ENCODE measurements around the gene EREG. TPM values are rescaled to one million over a fixed set of nuclear protein-coding genes. Genes with fewer than 3 reads are reported as not detected.

The EREG gene
- total and polyA plus RNA-seq, 2 experiments from 2014 or later, result not detected

- DNase-seq (ENCODE audit: low read depth in 1 of 2, low spot score in 1 of 2), result no peak
Observed at GRCh38 chr4:74385386-74385785, 20.4 kb downstream of the EREG start.

GRCh38 chr4:74386159-74386558 is 21.2 kb downstream of the EREG start:
- Histone ChIP-seq H3K4me1 (ENCODE audit: low read depth) (no peaks in the 10 kb centered on the region), H3K9me3 (ENCODE audit: low read depth) (no peaks in the 10 kb centered on the region), H3K27ac (no peak overlapping the region), H3K36me3 (no peaks in the 10 kb centered on the region), H3K27me3 (peaks cover 14% of the 10 kb centered on the region), H3K4me3 (no peak overlapping the region)
- no peak for DNase-seq (ENCODE audit: low read depth in 1 of 2, low spot score in 1 of 2)
- no peak for TF ChIP-seq CTCF (IDR thresholded peaks at IDR 0.05; ENCODE audit: low read depth, low read length)

More at GRCh38 chr4:74385386-74385785, 20.4 kb downstream of the EREG start:
- no peaks in the 10 kb centered on the region for H3K9me3 ChIP-seq (ENCODE audit: low read depth)
- H3K36me3 ChIP-seq, result no peaks in the 10 kb centered on the region
- no peaks in the 10 kb centered on the region for H3K4me1 ChIP-seq (ENCODE audit: low read depth)
- peaks cover 9% of the 10 kb centered on the region for H3K27me3 ChIP-seq
- no peak overlapping the region for H3K27ac ChIP-seq
- no peak for TF ChIP-seq CTCF (IDR thresholded peaks at IDR 0.05; ENCODE audit: low read depth, low read length)
- H3K4me3 ChIP-seq, result no peak overlapping the region

GRCh38 chr4:74387790-74388189 is 22.8 kb downstream of the EREG start:
- Histone ChIP-seq H3K27me3 (peaks cover 14% of the 10 kb centered on the region), H3K4me1 (ENCODE audit: low read depth) (no peaks in the 10 kb centered on the region), H3K36me3 (no peaks in the 10 kb centered on the region), H3K27ac (no peak overlapping the region), H3K4me3 (no peak overlapping the region), H3K9me3 (ENCODE audit: low read depth) (no peaks in the 10 kb centered on the region)
- no peak for DNase-seq (ENCODE audit: low read depth in 1 of 2, low spot score in 1 of 2)
- no peak for TF ChIP-seq CTCF (IDR thresholded peaks at IDR 0.05; ENCODE audit: low read depth, low read length)

GRCh38 chr4:74389494-74389893 is 24.5 kb downstream of the EREG start:
- no peak for TF ChIP-seq CTCF (IDR thresholded peaks at IDR 0.05; ENCODE audit: low read depth, low read length)
- DNase-seq (ENCODE audit: low read depth in 1 of 2, low spot score in 1 of 2), result no peak
- no peaks in the 10 kb centered on the region for H3K36me3 ChIP-seq
- no peaks in the 10 kb centered on the region for H3K4me1 ChIP-seq (ENCODE audit: low read depth)
- peaks cover 14% of the 10 kb centered on the region for H3K27me3 ChIP-seq
- no peak overlapping the region for H3K27ac ChIP-seq
- no peaks in the 10 kb centered on the region for H3K9me3 ChIP-seq (ENCODE audit: low read depth)
- no peak overlapping the region for H3K4me3 ChIP-seq

- no peak for DNase-seq (ENCODE audit: low read depth in 1 of 2, low spot score in 1 of 2)
- Histone ChIP-seq H3K4me1 (ENCODE audit: low read depth) (no peaks in the 10 kb centered on the region), H3K36me3 (no peaks in the 10 kb centered on the region), H3K27me3 (peaks cover 14% of the 10 kb centered on the region), H3K9me3 (ENCODE audit: low read depth) (no peaks in the 10 kb centered on the region), H3K27ac (no peak overlapping the region), H3K4me3 (no peak overlapping the region)
- no peak for TF ChIP-seq CTCF (IDR thresholded peaks at IDR 0.05; ENCODE audit: low read depth, low read length)
Observed at GRCh38 chr4:74390677-74391076, 25.7 kb downstream of the EREG start.

- Histone ChIP-seq H3K9me3 (ENCODE audit: low read depth) (no peaks in the 10 kb centered on the region), H3K27ac (no peak overlapping the region), H3K27me3 (peaks cover 14% of the 10 kb centered on the region), H3K4me3 (no peak overlapping the region), H3K4me1 (ENCODE audit: low read depth) (no peaks in the 10 kb centered on the region), H3K36me3 (no peaks in the 10 kb centered on the region)
- TF ChIP-seq CTCF (IDR thresholded peaks at IDR 0.05; ENCODE audit: low read depth, low read length), result no peak
- no peak for DNase-seq (ENCODE audit: low read depth in 1 of 2, low spot score in 1 of 2)
Observed at GRCh38 chr4:74391346-74391745, 26.4 kb downstream of the EREG start.
